Upper lobe of right lung (tissue), 1 donor: Measurements from ENCODE around the gene SMAD3. TPM values are rescaled to one million over a fixed set of nuclear protein-coding genes. Genes with fewer than 3 reads are reported as not detected.
"Not testable (repeated sequence)": the region's sequence is repeated elsewhere in the genome, so short reads cannot be mapped to it uniquely, and the experiment has no call there.

Source experiments
- ATAC-seq: fragments of 200-7000 bp; cut with Tn5 transposase; one replicate; pipeline ENCODE4 v1.9.1; 2020; ENCODE audit warnings: mild to moderate bottlenecking, moderate library complexity
- DNase-seq: peaks from one replicate; pipeline ENCODE4 v3.0.0-alpha.2; 2020
- H3K27ac ChIP-seq: fragments of 200-600 bp; one replicate; pipeline ENCODE4 v1.8.0; 2022
- H3K27me3 ChIP-seq: fragments of 200-600 bp; one replicate; pipeline ENCODE4 v1.8.0; 2022; ENCODE audit warnings: mild to moderate bottlenecking
- H3K36me3 ChIP-seq: fragments of 200-600 bp; one replicate; pipeline ENCODE4 v1.8.0; 2022
- H3K4me1 ChIP-seq: fragments of 200-600 bp; one replicate; pipeline ENCODE4 v1.8.0; 2022
- H3K4me3 ChIP-seq: fragments of 200-600 bp; one replicate; pipeline ENCODE4 v1.8.0; 2022; ENCODE audit warnings: mild to moderate bottlenecking
- H3K9me3 ChIP-seq: fragments of 200-600 bp; one replicate; pipeline ENCODE4 v1.8.0; 2022
- intact Hi-C: fragments of 100-400 bp; cut with DNase I; formaldehyde crosslinking; loops from one replicate; pipeline ENCODE4 v1.11.0; 2022
- total RNA-seq: library from RNA; stranded (reverse); fragmentation: NEBNext Ultra II Directional; extraction: Animal tissue kit (Norgen Biotek cat#: 25700); gene quantifications from one replicate; pipeline ENCODE4 v1.2.1, GENCODE V29; 2021
- TF ChIP-seq, protein P1 (sequence below): fragments of 200-600 bp; IDR thresholded peaks from one replicate; pipeline ENCODE4 v1.8.0; 2022; ENCODE audit warnings: antibody characterized with exemption
- donor health status: DM: no; HTN: yes; CAD: no; lungs with severe emphysema.

The SMAD3 gene
- total RNA-seq, 1 donor from 2014 or later: 31.6 TPM

- TF ChIP-seq, protein P1, sequence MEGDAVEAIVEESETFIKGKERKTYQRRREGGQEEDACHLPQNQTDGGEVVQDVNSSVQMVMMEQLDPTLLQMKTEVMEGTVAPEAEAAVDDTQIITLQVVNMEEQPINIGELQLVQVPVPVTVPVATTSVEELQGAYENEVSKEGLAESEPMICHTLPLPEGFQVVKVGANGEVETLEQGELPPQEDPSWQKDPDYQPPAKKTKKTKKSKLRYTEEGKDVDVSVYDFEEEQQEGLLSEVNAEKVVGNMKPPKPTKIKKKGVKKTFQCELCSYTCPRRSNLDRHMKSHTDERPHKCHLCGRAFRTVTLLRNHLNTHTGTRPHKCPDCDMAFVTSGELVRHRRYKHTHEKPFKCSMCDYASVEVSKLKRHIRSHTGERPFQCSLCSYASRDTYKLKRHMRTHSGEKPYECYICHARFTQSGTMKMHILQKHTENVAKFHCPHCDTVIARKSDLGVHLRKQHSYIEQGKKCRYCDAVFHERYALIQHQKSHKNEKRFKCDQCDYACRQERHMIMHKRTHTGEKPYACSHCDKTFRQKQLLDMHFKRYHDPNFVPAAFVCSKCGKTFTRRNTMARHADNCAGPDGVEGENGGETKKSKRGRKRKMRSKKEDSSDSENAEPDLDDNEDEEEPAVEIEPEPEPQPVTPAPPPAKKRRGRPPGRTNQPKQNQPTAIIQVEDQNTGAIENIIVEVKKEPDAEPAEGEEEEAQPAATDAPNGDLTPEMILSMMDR: no peak
- intact Hi-C loops: no loop called here
- Histone ChIP-seq H3K4me3 (peak overlapping the region; percentile 9), H3K27ac (peak overlapping the region; percentile 38), H3K36me3 (no peaks in the 10 kb centered on the region), H3K9me3 (no peaks in the 10 kb centered on the region), H3K27me3 (no peaks in the 10 kb centered on the region), H3K4me1 (peaks cover 72% of the 10 kb centered on the region)
- ATAC-seq (peak; percentile 45), DNase-seq (no peak)
Measured at GRCh38 chr15:67150023-67150860, 84.8 kb downstream of the SMAD3 start.

DNA sequence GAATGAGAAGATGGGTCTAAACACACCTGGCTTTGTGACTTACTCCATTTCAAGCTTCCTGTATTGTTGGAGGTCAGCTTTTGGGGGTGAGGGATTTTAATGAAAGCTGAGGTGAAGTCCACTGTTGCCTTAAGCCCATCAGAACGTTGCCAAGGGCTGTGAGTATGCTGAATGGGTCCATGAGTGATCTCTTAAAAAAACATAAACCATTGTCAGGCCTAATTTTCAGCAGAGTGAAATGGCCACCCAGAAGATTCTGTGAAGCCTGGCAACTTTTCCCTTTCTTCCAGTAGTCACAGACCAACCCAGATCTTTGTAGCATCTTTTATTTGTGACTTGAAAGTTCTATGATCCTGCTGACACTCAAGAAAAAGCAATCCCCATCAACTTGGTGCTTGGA lies 87.0 kb downstream of the SMAD3 start:
- no peak for DNase-seq
- TF ChIP-seq, protein P1: no peak

GRCh38 chr15:67153044-67153443 lies 87.6 kb downstream of the SMAD3 start:
- DNase-seq, H3K9me3 ChIP-seq, H3K27ac ChIP-seq, ATAC-seq, H3K36me3 ChIP-seq, intact Hi-C loops, H3K27me3 ChIP-seq, H3K4me3 ChIP-seq: not testable (repeated sequence)
- H3K4me1 ChIP-seq: peaks cover 48% of the 10 kb centered on the region

More for the DNA sequence above, 87.0 kb downstream of the SMAD3 start:
- ATAC-seq: no peak
- H3K9me3 ChIP-seq: no peaks in the 10 kb centered on the region
- H3K4me3 ChIP-seq: no peak overlapping the region
- no peak overlapping the region for H3K27ac ChIP-seq
- no peaks in the 10 kb centered on the region for H3K36me3 ChIP-seq
- H3K27me3 ChIP-seq: no peaks in the 10 kb centered on the region
- peaks cover 51% of the 10 kb centered on the region for H3K4me1 ChIP-seq
- intact Hi-C loops: no loop called here

DNA sequence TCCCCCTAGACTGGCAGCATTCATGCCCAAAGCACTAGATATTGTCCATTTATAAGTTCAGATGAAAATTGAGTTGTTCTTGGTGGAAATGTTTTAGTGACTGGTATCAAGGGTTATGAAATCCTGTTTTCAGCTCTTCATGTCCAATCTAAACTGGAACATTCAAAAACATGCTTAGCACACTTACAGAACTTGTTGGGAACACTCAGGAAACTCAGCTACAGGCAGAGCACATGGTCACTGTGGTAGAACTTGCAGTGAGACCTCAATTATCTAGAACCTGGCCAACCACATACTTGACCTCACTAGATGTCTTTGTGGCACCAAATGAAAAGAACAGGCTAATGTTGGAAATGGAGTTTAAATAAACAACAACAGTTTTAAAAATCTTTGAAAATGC lies 88.8 kb downstream of the SMAD3 start:
- no peak overlapping the region for H3K4me3 ChIP-seq
- intact Hi-C loops: no loop called here
- H3K9me3 ChIP-seq: no peaks in the 10 kb centered on the region
- peaks cover 43% of the 10 kb centered on the region for H3K4me1 ChIP-seq
- H3K27me3 ChIP-seq: no peaks in the 10 kb centered on the region
- DNase-seq (no peak), ATAC-seq (peak; percentile 36)
- no peak overlapping the region for H3K27ac ChIP-seq
- TF ChIP-seq, protein P1: no peak
- no peaks in the 10 kb centered on the region for H3K36me3 ChIP-seq

DNA sequence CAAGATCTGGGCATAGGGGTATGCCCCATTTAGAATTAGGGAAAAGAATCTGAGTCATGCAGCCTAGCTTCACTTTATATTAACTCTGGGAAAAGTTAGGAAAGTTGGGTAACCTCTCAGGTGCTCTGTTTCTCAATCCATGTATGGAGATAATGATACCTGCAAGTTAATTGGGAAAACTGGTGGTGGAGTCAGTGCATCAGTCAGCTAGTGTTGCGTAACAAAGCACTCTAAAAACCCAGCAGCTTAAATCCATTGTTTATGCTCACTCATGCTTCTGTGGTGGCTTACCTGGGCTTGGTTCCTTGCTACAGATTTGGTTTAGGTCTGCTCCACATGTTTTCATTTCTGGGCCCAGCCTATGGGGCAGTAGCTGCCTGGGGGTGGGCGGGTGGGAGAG lies 91.0 kb downstream of the SMAD3 start:
- TF ChIP-seq, protein P1: no peak
- Histone ChIP-seq H3K4me3 (no peak overlapping the region), H3K4me1 (peaks cover 21% of the 10 kb centered on the region), H3K36me3 (no peaks in the 10 kb centered on the region), H3K9me3 (no peaks in the 10 kb centered on the region), H3K27me3 (no peaks in the 10 kb centered on the region), H3K27ac (no peak overlapping the region)
- DNase-seq (no peak), ATAC-seq (no peak)
- intact Hi-C loops: no loop called here

- TF ChIP-seq, protein P1: no peak
- no peak overlapping the region for H3K27ac ChIP-seq
- no peaks in the 10 kb centered on the region for H3K36me3 ChIP-seq
- H3K4me3 ChIP-seq: no peak overlapping the region
- H3K9me3 ChIP-seq: no peaks in the 10 kb centered on the region
- intact Hi-C loops: no loop called here
- H3K27me3 ChIP-seq: no peaks in the 10 kb centered on the region
- DNase-seq (no peak), ATAC-seq (no peak)
- H3K4me1 ChIP-seq: peaks cover 21% of the 10 kb centered on the region
Measured at GRCh38 chr15:67156834-67157233, 91.4 kb downstream of the SMAD3 start.
